GM18507 (cell line): ENCODE results near the gene NFIB.

ENCODE experiments used
- DNase-seq: peaks from one replicate; pipeline ENCODE4 v3.0.0; 2011; ENCODE audit warnings: low read depth; ENCODE audit not compliant: insufficient read length; ENCODE audit errors: extremely low spot score
- FAIRE-seq: peaks from 2 replicates; lab custom pipeline; 2011; peaks lifted over from hg19 to GRCh38; lab: Jason Lieb, UNC

NFIB gene

DNA sequence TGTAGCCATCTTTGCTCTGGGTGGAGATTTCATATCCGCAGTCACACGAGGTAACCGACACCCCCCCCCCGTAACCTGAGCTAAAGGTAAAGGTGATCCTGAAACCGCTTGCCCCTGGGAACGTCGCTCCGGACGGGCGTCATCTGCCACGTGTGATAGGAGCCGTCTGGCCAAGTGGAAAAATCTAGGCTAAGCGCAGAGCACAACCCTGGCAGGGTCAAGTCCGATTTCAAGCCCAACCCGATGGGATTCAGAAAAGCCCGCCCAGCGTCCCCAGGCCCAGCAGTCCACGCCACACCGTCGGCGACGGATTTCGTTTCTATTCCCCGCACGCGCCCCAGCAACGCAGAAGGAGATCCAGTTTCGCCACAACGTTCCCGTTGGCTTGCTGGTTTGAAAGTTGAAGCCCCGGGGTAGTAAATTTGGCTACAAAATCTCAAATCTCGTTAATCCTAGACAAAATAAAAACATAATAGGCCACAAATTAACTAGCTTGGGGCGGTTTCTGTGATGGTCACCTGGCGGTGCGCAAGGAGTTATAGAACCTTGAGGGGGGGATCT is 32.4 kb upstream of the NFIB start:
- FAIRE-seq: no peak
- DNase-seq: no peak

DNA sequence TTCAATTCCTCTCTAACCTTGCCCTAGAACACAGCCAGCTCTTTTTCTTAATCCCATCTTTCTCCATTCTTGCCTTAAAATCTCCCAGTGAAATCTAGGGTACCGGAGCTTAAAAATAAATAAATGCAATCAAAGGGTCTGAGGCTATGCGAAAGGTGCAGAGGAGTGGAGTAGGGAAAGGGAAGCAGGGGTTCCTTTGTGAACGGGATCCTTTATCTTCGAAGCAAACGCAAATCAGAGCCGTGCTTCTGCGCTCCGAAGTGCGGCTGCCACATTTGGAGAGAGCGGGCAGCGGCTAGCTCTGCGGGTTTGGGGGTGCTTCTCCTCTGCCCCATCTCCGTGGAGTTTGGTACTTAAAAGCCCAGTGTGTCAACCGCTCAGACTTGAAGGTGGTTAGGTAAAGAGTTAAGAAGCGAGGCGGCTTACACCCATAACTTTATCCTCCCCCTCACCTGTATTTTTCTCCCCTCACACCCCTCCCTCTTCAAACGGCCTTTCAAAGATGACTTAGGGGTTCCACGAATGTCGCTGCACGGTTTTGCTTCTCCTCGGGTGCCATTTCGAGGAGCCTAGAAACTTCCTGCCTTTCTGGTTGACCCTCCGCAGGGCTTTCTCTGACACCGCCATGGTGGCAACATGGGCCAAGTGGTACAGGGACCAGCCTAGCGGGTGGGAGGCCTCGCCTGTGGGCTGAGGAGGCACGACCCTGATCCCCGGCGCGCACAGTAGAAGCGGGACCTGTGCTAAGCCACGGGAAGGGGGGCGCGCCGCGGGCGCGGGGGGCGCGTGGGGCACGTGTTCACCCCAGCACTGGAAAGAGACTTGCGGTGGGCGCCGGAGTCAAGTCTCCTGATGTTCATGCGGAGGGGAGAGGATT is 31.7 kb upstream of the NFIB start:
- no peak for DNase-seq
- FAIRE-seq: no peak

DNA sequence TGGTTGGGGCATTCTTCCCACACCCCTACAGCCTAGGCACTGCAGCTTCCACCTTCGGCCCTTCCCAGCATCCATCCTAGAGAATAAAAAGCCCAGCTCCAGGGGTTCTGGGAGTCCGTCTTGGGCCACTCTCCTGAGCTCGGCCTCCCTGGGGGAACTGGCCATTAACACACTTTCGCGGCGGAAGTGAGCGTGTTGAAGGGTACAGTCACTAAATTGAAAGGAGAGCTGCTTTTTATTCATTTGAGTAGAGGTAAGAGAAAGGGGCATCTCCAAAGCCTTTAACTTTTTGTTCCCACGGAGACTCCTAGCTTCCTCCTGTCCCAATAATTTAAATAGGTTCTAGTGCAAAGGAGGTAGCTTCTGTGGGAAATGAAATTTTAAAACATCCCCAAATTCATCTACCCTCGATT is 31.0 kb upstream of the NFIB start:
- no peak for DNase-seq
- FAIRE-seq: peak; percentile 45

DNA sequence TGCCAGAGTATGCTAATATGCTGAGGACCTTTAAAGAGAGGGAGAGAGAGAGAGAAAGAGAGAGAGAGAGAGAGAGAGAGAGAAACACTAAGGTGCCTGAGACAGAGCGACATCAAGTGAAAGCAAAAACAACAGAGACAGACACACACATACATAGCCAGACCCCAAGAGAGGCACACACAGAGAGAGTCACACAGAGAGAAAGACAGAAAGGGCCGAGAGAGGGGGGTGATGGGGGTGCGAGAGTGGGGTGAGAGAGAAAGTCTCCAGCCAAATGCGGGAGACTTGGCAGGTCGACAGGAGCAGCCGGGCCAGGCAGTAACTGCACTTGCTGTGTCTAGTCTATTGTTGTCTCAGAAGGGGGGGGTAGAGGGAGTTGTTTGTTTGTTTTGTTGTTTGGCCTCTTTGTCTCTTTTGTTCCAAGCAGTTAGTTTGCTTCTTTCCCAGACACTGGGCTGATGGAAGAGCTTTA is 30.1 kb upstream of the NFIB start:
- no peak for FAIRE-seq
- DNase-seq: no peak

DNA sequence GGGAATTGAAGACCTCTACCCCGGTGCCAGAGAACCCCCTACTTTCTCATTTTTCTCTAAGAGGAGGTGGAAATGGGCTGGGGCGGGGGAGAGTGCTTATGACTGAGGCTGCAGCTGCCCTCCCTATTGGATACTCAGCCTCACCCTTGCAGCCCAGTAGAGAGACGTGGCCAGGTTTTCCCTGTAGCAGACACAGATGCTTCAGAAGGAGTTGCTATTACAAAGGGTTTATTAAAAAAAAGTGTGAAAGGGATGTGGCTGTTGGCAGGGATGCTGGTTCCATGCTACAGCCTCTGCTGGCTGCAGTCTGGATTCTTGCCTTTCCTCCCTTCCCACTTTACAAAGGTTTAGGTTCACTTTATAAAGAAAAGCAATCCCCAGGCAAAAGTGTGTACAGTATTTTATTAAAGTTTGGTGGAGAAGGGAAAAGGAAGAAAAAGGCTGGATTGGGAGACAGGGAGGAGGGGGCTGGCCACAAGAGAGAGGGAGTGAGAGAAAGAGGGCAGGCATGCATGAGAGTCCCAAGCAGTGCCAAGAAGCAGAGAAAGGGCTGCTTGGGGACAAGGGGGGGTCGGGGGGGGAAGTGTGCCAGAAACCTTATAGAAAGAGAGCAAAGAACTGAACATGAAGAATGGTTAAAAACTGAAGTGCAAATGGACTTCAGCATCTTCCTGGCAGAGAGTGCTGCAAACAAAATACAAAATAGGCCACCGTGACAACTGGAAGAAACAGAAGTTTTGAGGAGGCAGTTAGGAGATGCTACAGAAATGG is 29.5 kb upstream of the NFIB start:
- FAIRE-seq (no peak), DNase-seq (no peak)

DNA sequence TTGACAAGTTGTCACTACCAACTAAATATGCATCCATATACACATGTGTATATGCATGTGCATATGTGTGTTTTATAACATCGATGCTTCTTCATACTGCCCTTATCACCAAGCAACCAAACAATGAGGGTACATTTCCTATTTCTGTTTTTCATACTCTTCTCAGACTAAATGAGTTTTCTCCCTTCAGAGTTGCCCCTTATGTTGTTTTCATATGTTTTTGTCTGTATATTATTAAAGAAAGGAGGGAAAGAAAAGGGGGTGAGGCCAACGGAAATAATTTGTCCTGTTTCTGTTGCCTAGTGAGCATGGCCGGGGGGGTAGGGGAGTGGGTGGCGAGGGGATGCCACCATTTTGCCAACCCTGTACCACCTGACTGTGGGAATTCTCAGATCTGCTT is 28.8 kb upstream of the NFIB start:
- FAIRE-seq (no peak), DNase-seq (no peak)

DNA sequence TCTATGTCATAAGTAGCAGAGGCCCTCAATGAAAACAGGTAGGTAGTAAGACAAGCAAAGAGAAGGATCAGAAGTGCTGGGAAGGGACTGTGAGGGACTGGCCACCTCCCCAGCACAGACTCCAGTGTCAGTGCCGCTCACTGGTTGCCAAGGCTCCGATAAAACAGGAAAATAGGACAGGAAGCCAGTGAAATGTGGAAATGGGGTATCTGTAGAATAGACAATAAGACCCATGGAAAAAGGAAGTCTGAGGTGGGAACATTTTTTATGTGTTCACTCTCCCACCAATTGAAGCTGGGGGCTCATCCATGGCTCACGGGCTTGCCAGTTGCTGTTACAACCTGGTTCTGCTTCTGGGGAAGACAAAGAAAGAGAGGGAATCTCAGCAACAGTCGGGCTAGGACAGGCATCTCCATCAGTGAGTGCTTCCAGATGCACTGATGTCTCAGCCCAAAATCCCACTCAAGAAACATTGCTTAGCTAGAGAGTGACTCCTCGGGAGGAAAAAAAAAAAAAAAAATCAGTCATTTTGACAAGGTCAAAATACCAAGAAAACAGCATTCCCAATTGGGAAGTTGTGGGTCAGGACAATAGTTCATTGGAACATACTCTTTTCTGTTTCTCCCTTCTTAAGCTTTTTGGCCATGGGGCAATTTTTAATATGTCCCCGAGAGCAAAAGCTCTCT is 27.6 kb upstream of the NFIB start:
- DNase-seq: no peak
- FAIRE-seq: no peak

DNA sequence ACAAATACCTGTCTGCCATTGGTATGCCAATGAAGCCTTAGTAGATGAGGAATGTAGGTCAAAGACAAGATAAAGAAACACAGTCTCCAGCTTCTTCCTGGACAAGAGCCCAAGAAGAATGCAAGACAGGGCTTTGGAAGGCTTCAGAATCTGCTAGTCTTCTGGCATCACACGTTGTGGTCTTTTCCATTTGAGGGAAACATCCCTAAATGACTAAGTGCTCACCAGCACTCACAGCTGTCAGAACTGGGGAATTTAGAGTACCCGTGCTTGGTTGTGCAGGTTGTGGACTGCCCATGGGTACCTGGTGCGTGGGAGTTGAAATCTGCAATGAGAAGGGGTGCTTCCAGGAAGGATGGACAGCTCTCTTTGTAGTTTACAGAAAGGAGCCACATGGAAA is 27.1 kb upstream of the NFIB start:
- DNase-seq: no peak
- no peak for FAIRE-seq

DNA sequence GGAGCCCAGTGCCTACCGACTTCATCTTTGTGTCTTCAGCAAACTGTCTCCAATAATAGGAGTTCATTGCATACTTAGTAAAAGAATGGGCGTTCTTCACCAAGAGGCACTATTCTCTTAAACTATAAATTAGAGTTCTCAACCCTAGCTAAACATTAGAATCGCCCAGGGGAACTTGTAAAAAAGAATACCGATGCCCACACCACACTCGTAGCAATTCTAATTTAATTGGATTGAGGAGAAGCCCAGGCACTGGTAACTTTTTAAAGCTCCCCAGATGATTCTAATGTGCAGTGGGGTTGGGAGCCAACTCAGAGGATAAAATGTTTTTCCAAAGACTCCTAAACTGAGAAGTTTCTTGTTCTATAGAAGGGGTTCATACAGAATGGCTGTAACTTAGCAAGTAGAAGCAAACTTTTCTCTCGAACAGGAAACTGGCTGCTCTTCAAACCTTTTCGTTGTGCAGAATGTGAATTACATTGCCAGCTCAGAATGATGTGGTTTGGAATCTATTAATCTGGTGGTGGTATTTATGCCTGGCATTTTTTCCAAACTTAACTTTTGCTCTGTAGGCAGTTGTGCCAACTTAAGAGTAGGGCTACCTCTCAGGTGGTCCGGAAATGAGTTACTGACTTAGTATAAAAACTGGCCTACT is 26.4 kb upstream of the NFIB start:
- no peak for DNase-seq
- FAIRE-seq: no peak

DNA sequence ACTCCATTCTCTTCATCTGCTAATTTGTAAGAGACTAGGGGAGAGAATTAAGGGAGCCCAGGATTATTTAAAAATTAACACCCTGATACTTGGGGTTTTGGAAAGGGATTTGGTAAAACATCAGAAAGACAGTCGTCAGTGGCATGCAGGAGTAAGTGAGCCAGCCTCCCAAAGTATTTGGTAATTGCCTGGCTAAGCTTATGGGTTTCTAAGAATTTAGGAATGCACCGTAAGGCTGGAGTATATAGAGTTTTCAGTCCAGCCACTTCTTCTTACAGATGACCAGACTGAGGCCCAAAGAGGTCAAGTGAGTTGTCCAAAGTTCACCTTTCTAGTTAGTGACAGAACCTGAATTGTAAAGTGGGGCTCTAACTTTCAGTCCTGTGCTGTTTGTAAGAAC is 25.8 kb upstream of the NFIB start:
- FAIRE-seq: no peak
- DNase-seq: no peak

DNA sequence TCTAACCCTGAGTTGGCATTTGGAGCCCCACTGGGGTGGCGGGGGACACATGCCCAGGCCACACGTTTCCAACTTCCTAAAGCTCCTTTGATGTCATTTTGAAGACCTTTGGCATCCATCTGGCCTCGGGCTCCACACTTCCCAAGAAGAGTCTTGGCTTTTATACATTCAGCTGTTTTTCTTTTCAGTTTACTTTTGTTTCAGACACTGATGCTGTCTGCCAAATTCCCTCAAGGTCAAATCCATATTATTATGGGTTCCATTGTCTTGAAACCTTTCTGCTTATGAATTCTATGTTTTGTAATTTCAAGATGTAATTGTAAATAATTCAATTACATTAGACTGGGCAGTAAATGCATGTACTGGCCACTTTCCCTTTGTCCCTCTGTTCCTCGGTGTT is 23.7 kb upstream of the NFIB start:
- DNase-seq (no peak), FAIRE-seq (no peak)

DNA sequence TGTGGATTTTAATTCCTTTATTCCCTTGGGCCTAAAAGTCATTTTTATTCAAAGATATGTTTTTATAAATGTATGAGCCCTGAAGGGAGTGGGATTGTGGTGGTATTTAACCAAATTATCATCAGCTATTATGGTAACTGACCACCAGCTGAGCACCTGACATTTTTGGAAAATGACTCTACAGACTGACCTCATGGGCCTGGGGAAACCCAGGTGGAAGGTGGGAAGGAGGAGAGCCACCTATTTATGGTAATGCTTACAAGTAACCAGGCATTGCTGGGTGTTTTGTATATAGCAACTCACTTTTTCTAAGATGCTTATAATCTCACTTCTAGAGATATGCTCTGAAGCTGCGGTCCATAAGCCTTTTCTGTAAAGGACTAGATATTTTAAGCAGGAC is 22.3 kb upstream of the NFIB start:
- no peak for FAIRE-seq
- DNase-seq: no peak

DNA sequence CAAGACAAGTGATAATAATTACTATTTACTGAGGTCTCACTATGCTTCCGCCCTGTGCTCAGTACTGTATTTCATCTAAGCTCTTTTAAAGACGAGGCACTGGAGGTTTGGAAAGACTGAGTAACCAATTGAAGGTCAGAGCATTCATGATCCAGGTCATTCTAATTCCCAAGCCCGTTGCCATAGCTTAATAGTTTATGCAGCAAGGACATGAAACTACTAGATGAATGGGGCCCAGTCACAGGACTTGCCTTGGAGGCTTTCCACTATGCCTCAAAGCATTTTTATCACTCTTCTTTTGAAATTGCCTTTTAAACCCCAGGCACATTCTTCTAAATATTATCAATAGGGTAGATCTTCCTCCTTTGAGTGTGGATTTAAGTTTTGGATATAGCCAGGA is 17.2 kb upstream of the NFIB start:
- FAIRE-seq (no peak), DNase-seq (no peak)

DNA sequence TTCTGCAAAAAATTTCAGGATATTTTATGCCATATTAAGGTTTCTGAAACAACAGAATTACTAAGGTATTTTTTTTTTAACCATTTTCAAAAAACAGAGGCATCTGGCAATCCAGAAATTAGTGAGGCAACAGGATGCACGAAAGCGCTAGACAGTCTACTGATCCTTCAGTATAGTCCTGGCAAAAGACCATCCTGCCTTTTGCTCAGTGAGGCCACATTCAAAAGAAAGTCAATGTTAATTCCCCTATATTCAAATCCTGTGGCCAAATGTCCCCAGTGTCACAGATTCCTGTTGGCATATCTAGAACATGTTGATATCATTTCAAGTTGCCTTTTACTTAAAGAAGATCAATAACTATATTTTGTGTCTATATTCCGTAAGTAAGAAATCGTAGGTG is 13.1 kb upstream of the NFIB start:
- FAIRE-seq: no peak
- DNase-seq: no peak

DNA sequence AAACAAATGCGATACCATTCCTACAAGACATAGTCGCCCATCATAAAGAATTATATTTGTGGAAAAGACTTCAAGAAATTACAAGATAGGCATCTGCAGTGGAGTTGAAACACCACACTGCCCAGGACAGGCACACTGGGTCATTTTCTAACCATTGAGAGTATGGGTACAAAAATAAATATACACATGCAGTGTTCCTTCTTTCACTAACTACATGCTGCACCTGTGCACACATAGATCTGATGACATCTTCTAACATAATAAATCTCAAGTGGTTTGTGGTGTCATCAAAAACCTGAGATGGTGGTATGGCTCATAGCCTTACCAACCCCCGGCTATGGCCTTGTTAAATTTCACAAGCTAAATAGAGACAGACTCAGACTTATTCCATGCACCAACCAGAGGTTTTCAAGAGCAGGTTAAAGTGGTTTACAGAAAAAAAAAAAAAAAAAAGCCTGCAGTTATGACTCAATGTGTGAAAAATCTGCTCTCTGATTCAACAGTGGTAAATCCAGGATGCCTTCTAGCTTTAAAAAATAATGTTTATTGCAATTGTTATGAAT is 12.4 kb upstream of the NFIB start:
- FAIRE-seq (peak; percentile 49), DNase-seq (no peak)

DNA sequence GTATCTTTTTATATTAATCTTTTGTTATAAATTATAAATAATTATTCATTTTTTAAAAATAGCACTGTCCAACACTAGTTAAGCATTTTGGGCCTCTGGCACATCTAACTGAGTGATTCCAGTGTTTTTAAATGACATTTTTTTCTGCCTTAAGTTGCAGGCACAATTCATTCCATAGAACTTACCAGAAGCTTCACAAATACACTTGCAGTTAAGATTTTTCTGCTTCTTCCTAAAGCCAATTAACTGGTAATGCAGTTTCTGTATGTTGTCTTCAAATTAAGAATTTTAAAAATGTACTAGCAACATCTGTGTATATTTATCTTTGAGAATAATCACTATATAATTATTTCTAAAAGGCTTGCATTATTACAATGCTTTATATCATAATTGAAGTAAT is 11.2 kb upstream of the NFIB start:
- DNase-seq (no peak), FAIRE-seq (no peak)

DNA sequence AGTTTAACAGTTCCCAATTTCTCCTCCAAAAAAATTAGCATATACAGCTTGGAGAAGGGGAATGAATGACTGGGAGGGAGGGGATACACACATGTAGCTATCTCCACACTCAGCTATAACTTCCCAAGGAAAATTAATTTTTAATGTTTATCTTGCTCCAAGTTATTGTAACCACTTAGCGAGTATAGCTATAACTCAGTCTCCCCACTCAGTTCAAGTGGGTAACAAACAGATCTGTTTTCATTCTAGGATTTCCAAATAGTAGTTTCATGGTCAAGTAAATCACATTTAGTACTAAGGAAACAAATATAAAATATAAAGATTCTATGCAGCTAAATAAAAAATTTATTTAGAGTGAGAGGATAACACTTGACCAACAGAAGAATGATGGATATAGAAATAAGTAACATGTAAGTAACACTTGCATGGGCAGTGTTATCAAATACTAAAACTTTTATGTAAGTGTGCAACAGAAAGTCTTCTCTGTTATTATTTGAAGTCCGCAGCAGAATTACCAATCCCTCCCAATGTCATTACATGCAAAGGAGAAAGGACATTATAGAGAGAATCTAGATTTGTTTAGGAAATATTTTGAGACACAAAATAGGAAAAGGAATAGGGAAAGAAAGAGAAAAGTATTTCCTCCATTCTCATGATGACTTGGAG is 10.2 kb upstream of the NFIB start:
- DNase-seq: no peak

DNA sequence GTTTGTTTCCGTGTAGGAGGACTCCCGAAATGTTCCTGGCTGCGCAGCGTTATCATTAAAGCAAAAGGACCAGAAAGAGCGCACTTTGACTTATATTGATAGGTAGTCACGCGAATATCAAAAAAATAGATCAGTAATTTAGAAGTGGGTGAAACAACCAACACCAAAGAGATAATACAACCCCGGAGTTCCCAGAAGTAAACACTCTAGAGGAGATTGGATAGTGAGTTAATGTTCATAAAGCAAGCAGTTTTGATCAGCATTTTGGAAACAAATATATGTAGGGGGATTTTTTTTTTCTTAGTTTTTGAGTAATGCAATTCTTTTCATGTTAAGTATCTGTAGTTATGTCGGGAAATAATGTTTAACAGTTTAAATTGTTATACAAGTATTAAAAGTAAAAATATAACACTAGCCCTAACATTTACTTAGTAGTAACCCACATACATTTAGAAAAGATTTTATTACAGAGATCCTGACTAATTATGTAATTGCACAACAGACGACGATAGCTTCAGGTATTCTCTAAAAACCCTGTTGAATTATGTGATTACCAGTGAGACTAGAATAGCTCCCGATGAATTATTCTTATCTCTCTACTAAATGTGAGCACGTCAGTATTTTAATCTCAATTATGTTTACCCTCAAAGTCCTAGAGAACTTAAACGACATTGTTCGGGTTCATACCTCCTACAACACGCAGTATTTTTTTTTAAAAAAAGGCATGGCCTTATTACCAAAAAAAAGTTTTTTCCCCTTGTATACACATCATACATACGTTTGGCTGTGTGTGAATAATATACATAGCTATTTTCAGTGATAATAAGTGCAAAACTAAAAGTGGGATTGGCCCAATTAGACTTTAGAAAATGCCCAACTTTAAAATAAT is 9.4 kb upstream of the NFIB start:
- DNase-seq (no peak), FAIRE-seq (no peak)

More for the DNA sequence above, 10.2 kb upstream of the NFIB start:
- FAIRE-seq: no peak
